HG03175 (cell line): ENCODE measurements around the gene MLH1.
A peak's percentile ranks its signal among the peaks of the same experiment; 100 is the strongest.
"Not testable (repeated sequence)": the region's sequence is repeated elsewhere in the genome, so short reads cannot be mapped to it uniquely, and the experiment has no call there.

ENCODE experiments used
- ATAC-seq: cut with Tn5 transposase; IDR thresholded peaks from one replicate; pipeline ENCODE4 v1.9.1; 2021; ENCODE audit warnings: mild to moderate bottlenecking, moderate library complexity; ENCODE audit not compliant: unreplicated experiment

MLH1 gene

GRCh38 chr3:36993326-36994283, at the start of gene MLH1:
Gene MLH1 (plus strand): TSS chr3:36993518. CDS start chr3:36993548, 30 bp downstream.
- ATAC-seq = peak; percentile 92

GRCh38 chr3:36943601-36944000, 49.7 kb upstream of the MLH1 start:
- ATAC-seq = no peak

- ATAC-seq = peak; percentile 51
Measured at GRCh38 chr3:36944012-36944640, 49.2 kb upstream of the MLH1 start.

- ATAC-seq = peak; percentile 61
Measured at GRCh38 chr3:36944641-36945270, 48.6 kb upstream of the MLH1 start, which contains the start of gene TRANK1. Gene TRANK1 (minus strand): TSS chr3:36945054. CDS start chr3:36944809, 245 bp downstream.

GRCh38 chr3:36945333-36945980, 47.9 kb upstream of the MLH1 start:
- no peak for ATAC-seq

GRCh38 chr3:36947814-36948213, 45.5 kb upstream of the MLH1 start:
- not testable (repeated sequence) for ATAC-seq

GRCh38 chr3:36954452-36955134, 38.7 kb upstream of the MLH1 start:
- no peak for ATAC-seq

GRCh38 chr3:36956155-36956554, 37.2 kb upstream of the MLH1 start:
- no peak for ATAC-seq

GRCh38 chr3:36957063-36957462, 36.3 kb upstream of the MLH1 start:
- no peak for ATAC-seq

- ATAC-seq = no peak
Measured at GRCh38 chr3:36957862-36958686, 35.2 kb upstream of the MLH1 start.

- ATAC-seq = no peak
Measured at GRCh38 chr3:36959821-36960220, 33.5 kb upstream of the MLH1 start.

GRCh38 chr3:36960502-36960901, 32.8 kb upstream of the MLH1 start:
- no peak for ATAC-seq

- not testable (repeated sequence) for ATAC-seq
Measured at GRCh38 chr3:36963008-36963407, 30.3 kb upstream of the MLH1 start.

- no peak for ATAC-seq
Measured at GRCh38 chr3:36964331-36964730, 29.0 kb upstream of the MLH1 start.

GRCh38 chr3:36964817-36965216, 28.5 kb upstream of the MLH1 start:
- peak; percentile 69 for ATAC-seq

GRCh38 chr3:36965440-36965839, 27.9 kb upstream of the MLH1 start:
- no peak for ATAC-seq

GRCh38 chr3:36969085-36969484, 24.2 kb upstream of the MLH1 start:
- no peak for ATAC-seq

GRCh38 chr3:36969540-36970432, 23.5 kb upstream of the MLH1 start:
- peak; percentile 100 for ATAC-seq
